ENCODE measurements around the gene GIT1.

The GIT1 gene

DNA sequence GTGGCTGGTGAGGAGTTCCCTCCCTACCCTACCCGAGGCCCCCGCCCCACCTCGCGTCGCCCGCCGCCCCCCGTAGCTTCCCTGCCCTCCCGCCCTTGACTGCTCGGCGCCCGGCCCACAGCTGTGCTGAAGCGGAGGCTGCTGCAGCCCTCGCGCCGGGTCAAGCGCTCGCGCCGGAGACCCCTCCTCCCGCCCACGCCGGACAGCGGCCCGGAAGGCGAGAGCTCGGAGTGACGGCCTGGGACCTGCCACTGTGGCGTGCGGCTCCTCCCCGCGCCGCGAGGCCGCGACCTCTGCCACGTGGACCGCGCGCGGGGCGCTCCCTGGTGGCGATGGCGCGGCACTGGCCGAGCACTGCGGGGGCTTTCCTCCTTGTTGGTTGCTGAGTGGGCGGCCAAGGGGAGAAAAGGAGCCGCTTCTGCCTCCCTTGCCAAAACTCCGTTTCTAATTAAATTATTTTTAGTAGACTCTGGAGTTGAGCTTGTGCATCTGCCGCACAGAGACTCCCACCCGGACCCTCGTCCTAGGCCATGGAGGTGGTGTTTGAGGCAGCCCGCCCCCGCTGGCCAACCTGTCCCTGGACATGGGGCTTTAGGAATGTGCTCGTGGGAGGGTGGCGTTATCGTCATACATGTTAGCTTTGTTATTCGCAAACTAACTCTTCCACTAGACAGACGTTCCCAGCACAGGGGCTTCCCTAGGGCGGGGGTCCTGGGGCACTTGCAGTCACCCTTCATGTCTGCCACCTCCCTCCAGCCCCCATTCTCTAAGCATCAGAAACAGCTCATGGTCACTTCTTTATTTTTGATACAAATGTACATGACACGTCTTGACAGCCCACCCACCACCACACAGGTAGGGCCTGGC is 16.5 kb downstream of the GIT1 start:
- no peaks in the 10 kb centered on the region for H3K27me3 Mint-ChIP-seq
- H3K4me1 Mint-ChIP-seq = peaks cover 16% of the 10 kb centered on the region
- H3K4me3 Mint-ChIP-seq = no peak overlapping the region
- no peak for ATAC-seq
- H3K36me3 Mint-ChIP-seq (ENCODE audit: low read depth) = peaks cover 11% of the 10 kb centered on the region
- peak overlapping the region; percentile 31 for H3K27ac Mint-ChIP-seq
- H3K9me3 Mint-ChIP-seq = no peaks in the 10 kb centered on the region
- DNase-seq = peak; percentile 64

GRCh38 chr17:29571883-29572681 is 17.4 kb downstream of the GIT1 start:
- peaks cover 9% of the 10 kb centered on the region for H3K36me3 Mint-ChIP-seq (ENCODE audit: low read depth)
- no peaks in the 10 kb centered on the region for H3K27me3 Mint-ChIP-seq
- DNase-seq (no peak), ATAC-seq (no peak)
- no peak overlapping the region for H3K4me3 Mint-ChIP-seq
- no peak overlapping the region for H3K27ac Mint-ChIP-seq
- H3K9me3 Mint-ChIP-seq = no peaks in the 10 kb centered on the region
- H3K4me1 Mint-ChIP-seq = peaks cover 16% of the 10 kb centered on the region

DNA sequence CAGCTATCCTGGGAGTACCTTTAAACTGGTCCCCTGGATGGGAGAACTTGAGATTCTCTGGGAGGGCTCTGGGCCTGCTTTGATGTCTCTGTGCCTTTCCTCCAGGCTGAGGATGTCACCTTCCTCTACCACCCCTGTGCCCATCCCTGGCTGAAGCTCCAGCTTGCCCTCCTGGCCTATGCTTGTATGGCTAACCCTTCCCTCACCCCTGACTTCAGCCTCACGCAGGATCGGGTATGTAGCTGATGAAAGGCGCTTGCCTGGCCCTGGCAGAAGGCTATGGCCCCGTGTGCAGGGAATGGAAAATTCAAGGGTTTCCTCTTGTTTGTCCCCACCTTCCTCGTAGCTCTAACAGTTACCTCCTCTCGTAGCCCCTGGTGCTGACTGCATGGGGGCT is 18.0 kb downstream of the GIT1 start:
- H3K27me3 Mint-ChIP-seq = no peaks in the 10 kb centered on the region
- H3K4me3 Mint-ChIP-seq = no peak overlapping the region
- H3K4me1 Mint-ChIP-seq = peaks cover 16% of the 10 kb centered on the region
- no peak for ATAC-seq
- H3K9me3 Mint-ChIP-seq = no peaks in the 10 kb centered on the region
- DNase-seq = no peak
- no peak overlapping the region for H3K27ac Mint-ChIP-seq
- peaks cover 9% of the 10 kb centered on the region for H3K36me3 Mint-ChIP-seq (ENCODE audit: low read depth)

DNA sequence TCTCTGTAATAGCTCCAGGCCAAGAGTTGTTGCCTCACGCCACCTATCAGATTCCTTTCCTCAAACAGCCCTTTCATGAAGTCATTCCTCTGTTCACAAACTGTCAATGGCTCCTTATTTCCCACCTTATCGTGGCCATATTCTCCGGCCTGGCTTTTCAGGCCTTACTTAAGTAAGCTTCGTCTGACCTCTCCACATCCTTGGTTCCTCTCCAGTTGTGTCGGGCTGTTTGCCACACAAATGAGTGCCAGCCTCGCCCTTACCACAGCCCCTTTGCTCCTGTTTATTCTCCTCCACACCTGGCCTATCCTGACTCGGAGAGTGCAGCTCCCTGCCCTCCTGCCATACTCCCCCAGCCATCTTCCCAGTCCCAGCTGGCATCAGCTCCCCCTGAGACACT is 18.9 kb downstream of the GIT1 start:
- ATAC-seq = no peak
- Mint-ChIP-seq H3K9me3 (no peaks in the 10 kb centered on the region), H3K27me3 (no peaks in the 10 kb centered on the region), H3K27ac (no peak overlapping the region), H3K4me3 (no peak overlapping the region), H3K36me3 (ENCODE audit: low read depth) (peaks cover 9% of the 10 kb centered on the region), H3K4me1 (peaks cover 23% of the 10 kb centered on the region)
- DNase-seq = no peak

DNA sequence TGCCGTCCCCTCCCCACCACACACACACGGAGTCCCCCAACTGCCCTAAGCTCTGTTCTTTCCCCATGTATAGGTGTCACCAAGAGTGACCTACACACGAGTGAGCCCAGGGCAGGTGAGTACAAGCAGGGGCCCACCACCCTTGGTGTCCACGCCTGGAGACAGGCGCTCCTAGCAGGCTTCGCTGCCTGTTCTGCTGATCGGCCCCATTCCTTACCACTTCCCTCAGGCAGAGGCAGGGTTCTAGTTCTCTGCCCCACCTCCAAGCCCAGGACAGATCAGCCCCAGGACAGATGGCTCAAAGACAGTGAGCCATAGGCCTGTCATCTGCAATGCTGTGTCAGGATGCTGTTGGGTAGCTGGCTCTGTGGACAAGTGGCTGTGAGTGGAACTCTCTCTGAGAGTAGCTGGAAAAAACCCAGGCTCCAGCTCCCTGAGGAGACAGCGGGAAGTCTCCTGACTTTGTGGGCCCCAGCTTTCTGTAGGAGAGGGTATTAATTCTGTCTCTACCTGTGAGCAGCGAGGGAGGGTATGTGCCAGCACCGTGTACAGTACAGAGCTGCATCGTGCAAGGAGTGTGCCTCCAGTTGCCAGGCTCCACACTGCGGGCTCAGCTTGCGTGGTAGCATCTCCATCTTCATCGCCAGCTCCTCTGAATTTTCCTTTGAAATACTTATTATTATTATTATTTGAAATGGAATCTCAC is 20.1 kb downstream of the GIT1 start:
- no peaks in the 10 kb centered on the region for H3K9me3 Mint-ChIP-seq
- peak overlapping the region; percentile 94 for H3K4me3 Mint-ChIP-seq
- peaks cover 31% of the 10 kb centered on the region for H3K4me1 Mint-ChIP-seq
- H3K27me3 Mint-ChIP-seq = no peaks in the 10 kb centered on the region
- peaks cover 6% of the 10 kb centered on the region for H3K36me3 Mint-ChIP-seq (ENCODE audit: low read depth)
- no peak for DNase-seq
- H3K27ac Mint-ChIP-seq = peak overlapping the region; percentile 73
- ATAC-seq = no peak

GRCh38 chr17:29568331-29569244 is 20.9 kb downstream of the GIT1 start, which contains the start of gene TP53I13:
TP53I13 (plus strand) TSS chr17:29568701; CDS start chr17:29568759, 58 bp downstream.
- peak within 1 kb of the TSS; percentile 95 for H3K27ac Mint-ChIP-seq
- ATAC-seq = peak; percentile 54

DNA sequence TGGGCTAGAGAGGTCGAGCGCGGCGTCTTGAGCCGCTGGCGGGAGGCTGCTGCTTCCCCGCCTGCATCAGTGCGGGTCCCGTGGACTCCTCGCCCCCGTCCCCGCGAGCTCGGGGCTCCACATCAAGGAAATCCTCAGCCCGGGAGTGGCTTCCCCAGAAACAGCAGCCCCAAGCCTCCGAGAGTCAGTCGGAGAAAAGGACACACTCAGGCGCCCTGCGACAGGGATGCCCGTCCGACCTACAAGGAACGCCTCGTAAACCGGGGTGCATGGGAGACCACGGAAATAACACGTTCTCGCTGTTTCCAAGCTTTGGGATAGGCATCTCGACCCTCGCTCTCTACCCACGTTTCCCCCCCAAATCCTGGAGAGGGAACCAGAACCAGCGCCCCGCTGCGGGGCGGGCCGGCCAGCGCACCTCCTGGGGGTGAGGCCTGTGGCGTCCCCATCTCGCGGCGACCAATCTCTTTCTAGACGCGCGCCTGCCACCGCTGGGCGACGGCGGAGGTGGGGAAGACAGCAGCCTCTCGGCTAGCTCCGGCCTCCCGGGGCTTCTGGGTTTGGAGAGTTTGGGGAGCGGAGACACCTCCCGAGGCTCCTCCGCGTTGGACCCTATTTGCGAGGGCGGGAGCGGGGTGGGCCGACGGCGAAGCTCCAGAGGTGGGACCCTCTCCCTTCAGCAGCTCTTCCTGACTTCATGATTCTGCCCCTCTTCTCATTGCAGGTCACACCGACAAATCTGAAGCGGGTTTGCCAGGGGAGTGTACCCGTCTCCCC is 21.7 kb downstream of the GIT1 start:
- DNase-seq (peak; percentile 84), ATAC-seq (peak; percentile 58)
- Mint-ChIP-seq H3K4me1 (peaks cover 32% of the 10 kb centered on the region), H3K4me3 (peak overlapping the region; percentile 94), H3K27me3 (no peaks in the 10 kb centered on the region), H3K27ac (peak overlapping the region; percentile 95), H3K36me3 (ENCODE audit: low read depth) (no peaks in the 10 kb centered on the region), H3K9me3 (no peaks in the 10 kb centered on the region)

More at GRCh38 chr17:29568331-29569244, 20.9 kb downstream of the GIT1 start, which contains the start of gene TP53I13:
- H3K9me3 Mint-ChIP-seq = no peaks in the 10 kb centered on the region
- H3K36me3 Mint-ChIP-seq (ENCODE audit: low read depth) = no peaks in the 10 kb centered on the region
- H3K4me3 Mint-ChIP-seq = peak within 1 kb of the TSS; percentile 94
- no peaks in the 10 kb centered on the region for H3K27me3 Mint-ChIP-seq
- peaks cover 36% of the 10 kb centered on the region for H3K4me1 Mint-ChIP-seq
- DNase-seq = peak; percentile 90

- Mint-ChIP-seq H3K4me3 (peak overlapping the region; percentile 94), H3K27ac (peak overlapping the region; percentile 79), H3K9me3 (no peaks in the 10 kb centered on the region), H3K36me3 (ENCODE audit: low read depth) (peaks cover 4% of the 10 kb centered on the region), H3K4me1 (peaks cover 35% of the 10 kb centered on the region), H3K27me3 (no peaks in the 10 kb centered on the region)
- ATAC-seq (peak; percentile 3), DNase-seq (no peak)
Observed at GRCh38 chr17:29567304-29567553, 22.2 kb downstream of the GIT1 start.

DNA sequence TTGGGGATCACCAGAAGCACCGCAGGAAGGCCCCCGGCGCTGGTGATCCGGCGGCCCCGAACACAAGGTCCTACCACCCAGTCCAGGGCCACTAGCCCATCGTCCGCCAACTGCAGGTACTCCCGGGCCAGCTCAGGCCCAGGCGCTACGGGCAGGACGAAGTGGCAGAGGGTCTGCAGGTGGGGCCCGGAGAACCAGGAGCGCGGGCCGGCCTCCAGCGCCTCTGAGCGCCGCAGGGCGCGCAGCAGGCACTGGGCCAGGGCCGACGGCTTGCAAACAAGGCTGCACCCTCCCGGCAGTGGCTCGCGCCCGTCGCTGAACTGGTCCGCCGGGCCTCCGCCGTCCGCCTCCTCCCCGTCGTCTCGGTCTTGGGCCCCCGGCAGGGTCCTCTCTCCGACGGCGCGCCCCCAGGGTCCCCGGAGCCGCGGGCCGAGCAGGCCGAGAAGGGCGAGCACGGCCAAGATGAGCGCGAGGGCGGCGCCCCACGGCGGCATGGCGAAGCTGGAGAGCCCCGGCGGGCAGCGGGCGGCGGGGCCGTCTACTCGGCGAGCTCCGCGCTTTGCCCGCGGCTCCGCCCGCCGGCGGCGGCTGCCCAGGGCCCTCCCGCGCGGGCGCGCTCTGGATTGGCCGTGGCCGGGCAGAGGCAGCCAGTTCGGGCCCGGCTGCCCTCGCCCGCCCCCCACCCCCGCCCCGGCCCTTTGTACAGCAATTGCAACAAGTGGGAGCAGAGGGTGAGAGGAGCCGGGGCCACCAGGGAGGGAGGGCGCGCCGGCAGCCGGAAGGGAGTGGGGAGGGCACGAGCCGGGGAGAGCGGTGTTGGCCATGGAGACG is 22.8 kb downstream of the GIT1 start, which contains the start of gene ABHD15:
Gene ABHD15, minus strand, starts transcription at position 565 of the 831 bp plus-strand sequence. Its CDS starts 71 bp downstream, at position 494.
- ATAC-seq (peak; percentile 39), DNase-seq (peak; percentile 68)
- Mint-ChIP-seq H3K27me3 (no peaks in the 10 kb centered on the region), H3K27ac (peak within 1 kb of the TSS; percentile 95), H3K4me1 (peaks cover 40% of the 10 kb centered on the region), H3K4me3 (peak within 1 kb of the TSS; percentile 94), H3K9me3 (no peaks in the 10 kb centered on the region), H3K36me3 (ENCODE audit: low read depth) (peaks cover 4% of the 10 kb centered on the region)

DNA sequence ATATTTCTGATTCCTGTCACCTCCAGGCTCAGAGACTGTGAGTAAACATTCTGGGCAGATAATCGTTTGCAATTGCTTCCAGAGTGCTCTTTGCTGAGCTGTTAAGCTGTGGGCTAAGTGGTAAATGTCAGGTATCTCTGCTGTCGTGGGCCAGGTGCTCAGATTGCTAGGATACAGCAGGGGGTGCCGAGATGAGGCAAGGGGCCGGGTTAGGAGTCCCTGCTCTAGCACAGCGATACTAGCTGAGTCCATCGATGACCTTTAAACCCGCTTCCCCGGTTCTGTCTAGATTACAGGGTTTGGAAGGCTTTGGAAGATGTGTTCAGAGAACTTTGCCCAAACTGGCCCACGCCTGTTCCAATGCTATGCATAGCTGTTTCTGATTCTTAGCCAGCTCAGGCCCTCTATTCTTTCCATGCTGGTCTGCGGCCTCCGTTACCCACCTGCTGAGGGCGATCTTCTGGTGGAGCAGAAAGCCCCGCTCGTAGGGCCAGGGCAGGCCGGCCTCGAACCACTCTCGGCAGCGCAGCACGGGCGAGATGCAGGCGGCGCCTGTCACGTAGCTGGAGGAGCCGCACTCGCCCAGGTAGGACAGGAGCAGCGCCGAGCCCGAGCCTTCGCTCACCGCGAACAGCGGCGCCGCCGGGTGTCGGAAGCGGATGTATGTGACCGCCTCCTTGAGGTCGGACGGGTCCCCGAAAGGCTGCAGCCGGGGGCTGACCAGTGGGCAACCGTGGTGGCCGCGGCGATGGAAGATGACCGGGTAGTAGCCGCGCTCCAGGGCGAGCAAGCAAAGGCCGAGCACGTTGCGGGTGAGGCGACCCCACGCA is 23.6 kb downstream of the GIT1 start:
- H3K27ac Mint-ChIP-seq = peak overlapping the region; percentile 65
- DNase-seq (peak; percentile 62), ATAC-seq (peak; percentile 8)
- peaks cover 44% of the 10 kb centered on the region for H3K4me1 Mint-ChIP-seq
- no peaks in the 10 kb centered on the region for H3K27me3 Mint-ChIP-seq
- peak overlapping the region; percentile 94 for H3K4me3 Mint-ChIP-seq
- no peaks in the 10 kb centered on the region for H3K9me3 Mint-ChIP-seq
- peaks cover 6% of the 10 kb centered on the region for H3K36me3 Mint-ChIP-seq (ENCODE audit: low read depth)

GRCh38 chr17:29563816-29564215 is 25.6 kb downstream of the GIT1 start:
- Mint-ChIP-seq H3K9me3 (no peaks in the 10 kb centered on the region), H3K4me3 (no peak overlapping the region), H3K27ac (peak overlapping the region; percentile 49), H3K36me3 (ENCODE audit: low read depth) (peaks cover 8% of the 10 kb centered on the region), H3K27me3 (no peaks in the 10 kb centered on the region), H3K4me1 (peaks cover 48% of the 10 kb centered on the region)
- no peak for DNase-seq
- ATAC-seq = no peak

DNA sequence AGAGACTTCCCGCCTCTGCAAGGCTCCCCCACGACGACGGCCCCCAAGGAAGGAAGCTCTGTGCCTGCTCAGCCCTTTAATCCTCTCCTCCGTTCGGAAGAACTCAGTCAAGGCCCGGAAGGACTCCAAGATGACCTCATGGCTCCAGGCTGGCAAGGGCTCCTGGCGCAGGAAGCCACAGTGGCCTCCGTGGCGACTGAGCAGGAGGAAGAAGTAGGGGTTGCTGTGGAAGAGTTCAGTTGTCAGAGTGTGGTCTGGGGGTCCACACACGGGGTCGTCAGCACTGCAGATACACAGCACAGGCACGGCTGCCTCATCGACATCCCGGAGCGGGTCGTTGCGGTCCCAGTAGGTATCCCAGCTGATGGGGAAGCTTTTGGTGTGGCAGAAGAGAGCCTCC is 26.8 kb downstream of the GIT1 start:
- Mint-ChIP-seq H3K4me1 (peaks cover 54% of the 10 kb centered on the region), H3K27ac (peak overlapping the region; percentile 36), H3K4me3 (no peak overlapping the region), H3K27me3 (no peaks in the 10 kb centered on the region), H3K9me3 (no peaks in the 10 kb centered on the region), H3K36me3 (ENCODE audit: low read depth) (peaks cover 8% of the 10 kb centered on the region)
- DNase-seq (no peak), ATAC-seq (no peak)
